B cell (primary cell): ENCODE measurements around the gene CNR1. TPM values are rescaled to one million over a fixed set of nuclear protein-coding genes. Genes with fewer than 3 reads are reported as not detected.

ENCODE experiments used
- ATAC-seq: fragments of 200-7000 bp; cut with Tn5 transposase; one replicate; pipeline ENCODE4 v1.10.0; 2021; ENCODE audit warnings: low read depth, mild to moderate bottlenecking, moderate number of reproducible peaks, moderate library complexity
- CTCF ChIA-PET: fragments of 350-600 bp; sonication (Branson Sonifier 250); formaldehyde crosslinking; loops from one replicate; lab custom pipeline; 2021; ENCODE audit warnings: antibody characterized with exemption, inconsistent platforms; lab: Charles Lee
- POLR2A ChIA-PET: fragments of 350-600 bp; sonication (Branson Sonifier 250); formaldehyde crosslinking; loops from one replicate; lab custom pipeline; 2021; ENCODE audit warnings: antibody characterized with exemption; lab: Charles Lee
- DNase-seq: peaks from one replicate; pipeline ENCODE4 v3.0.0; 2013
- H2AFZ ChIP-seq: 2 replicates; pipeline ENCODE4 v1.6.1; 2012; ENCODE audit warnings: mild to moderate bottlenecking, low read depth, low read length; ENCODE audit not compliant: insufficient read depth, poor library complexity, severe bottlenecking
- H3K27ac ChIP-seq, 2 donors: 1 replicate in 1 of 2; 2 replicates in 1 of 2; pipeline ENCODE4 v1.5.1; 2012 to 2013; ENCODE audit warnings: low read length in 2 of 2, mild to moderate bottlenecking in 2 of 2, moderate library complexity in 1 of 2
- H3K27me3 ChIP-seq, 4 experiments: fragments of 200-600 bp in 1 of 4; sonication (generic) in 1 of 4; replicated peaks in 1 of 4; 1 replicate in 2 of 4; 2 replicates in 2 of 4; pipeline versions ENCODE4 v1.6.1 to v1.7.0; 2013 to 2016; ENCODE audit warnings: low read length in 3 of 4, mild to moderate bottlenecking in 2 of 4, mixed read lengths in 1 of 4, moderate library complexity in 1 of 4; ENCODE audit not compliant: insufficient read depth in 4 of 4, control insufficient read depth in 3 of 4; ENCODE audit errors: control extremely low read depth in 1 of 4
- H3K36me3 ChIP-seq, 2 experiments: replicated peaks in 1 of 2; 1 replicate in 1 of 2; 2 replicates in 1 of 2; pipeline versions ENCODE4 v1.6.1 to v1.7.1; 2013; ENCODE audit warnings: low read length in 1 of 2; ENCODE audit not compliant: insufficient read depth in 2 of 2, control insufficient read depth in 1 of 2; ENCODE audit errors: control extremely low read depth in 1 of 2, extremely low read depth in 1 of 2
- H3K4me1 ChIP-seq, 2 donors: fragments of 200-600 bp in 1 of 2; sonication (generic) in 1 of 2; 1 replicate in 1 of 2; 2 replicates in 1 of 2; pipeline versions ENCODE4 v1.5.1 to v1.6.1; 2013 to 2017; ENCODE audit warnings: low read length in 2 of 2; ENCODE audit not compliant: control insufficient read depth in 2 of 2, insufficient read depth in 2 of 2
- H3K4me2 ChIP-seq: replicated peaks from 2 replicates; pipeline ENCODE3; 2012; ENCODE audit warnings: mild to moderate bottlenecking, low read depth, low read length; ENCODE audit not compliant: poor library complexity, severe bottlenecking
- H3K4me3 ChIP-seq, 5 experiments: fragments of 200-600 bp in 1 of 5; sonication (generic) in 1 of 5; 1 replicate in 3 of 5; 2 replicates in 2 of 5; pipeline versions ENCODE4 v1.5.1 to v1.7.0; 2011 to 2016; ENCODE audit warnings: low read length in 4 of 5, mild to moderate bottlenecking in 4 of 5, low read depth in 2 of 5, control low read depth in 1 of 5, moderate library complexity in 1 of 5; ENCODE audit not compliant: insufficient read depth in 1 of 5; ENCODE audit errors: control extremely low read depth in 1 of 5, extremely low read depth in 1 of 5
- H3K79me2 ChIP-seq: fragments of 200-600 bp; sonication (generic); one replicate; pipeline ENCODE4 v1.6.0; 2016; ENCODE audit warnings: low read length; ENCODE audit not compliant: control insufficient read depth, insufficient read depth
- H3K9ac ChIP-seq: fragments of 200-600 bp; sonication (generic); 2 replicates; pipeline ENCODE4 v1.6.1; 2017; ENCODE audit warnings: mild to moderate bottlenecking, low read length, moderate library complexity
- H3K9me3 ChIP-seq, 3 donors: one replicate each; pipeline versions ENCODE4 v1.6.1 to v1.7.1; 2013; ENCODE audit warnings: low read length in 2 of 3; ENCODE audit not compliant: control insufficient read depth in 2 of 3, insufficient read depth in 1 of 3; ENCODE audit errors: control extremely low read depth in 1 of 3
- H4K20me1 ChIP-seq: 2 replicates; pipeline ENCODE4 v1.6.0; 2012; ENCODE audit warnings: mild to moderate bottlenecking, low read length; ENCODE audit not compliant: insufficient read depth, control insufficient read depth, poor library complexity, severe bottlenecking
- H3K27ac Mint-ChIP-seq: one replicate; pipeline ENCODE4 v1.8.0; 2021; ENCODE audit warnings: mixed read lengths
- H3K27me3 Mint-ChIP-seq: one replicate; pipeline ENCODE4 v1.8.0; 2021; ENCODE audit warnings: mixed read lengths
- H3K4me1 Mint-ChIP-seq: one replicate; pipeline ENCODE4 v1.8.0; 2021; ENCODE audit warnings: mixed read lengths
- H3K4me3 Mint-ChIP-seq: one replicate; pipeline ENCODE4 v1.8.0; 2021; ENCODE audit warnings: mixed read lengths
- H3K9me3 Mint-ChIP-seq: one replicate; pipeline ENCODE4 v1.8.0; 2022; ENCODE audit warnings: mixed read lengths; ENCODE audit not compliant: insufficient read depth
- EZH2 ChIP-seq: IDR thresholded peaks from 2 replicates; pipeline ENCODE4 v1.6.1; 2012; ENCODE audit warnings: borderline replicate concordance, low read depth, mild to moderate bottlenecking, moderate library complexity, low read length; ENCODE audit not compliant: insufficient read depth, poor library complexity, severe bottlenecking
- WGBS: methylation state at CpG from one replicate; pipeline ENCODE4 v1.1.5; 2013; ENCODE audit warnings: missing lambda C conversion rate; ENCODE audit not compliant: insufficient coverage; 5-methylcytosine and 5-hydroxymethylcytosine counted together
- intact Hi-C: fragments of 100-400 bp; cut with micrococcal nuclease; formaldehyde crosslinking; loops from one replicate; pipeline ENCODE4 v1.10.0; 2022
- polyA plus RNA-seq: library from polyadenylated mRNA; depleted of rRNA; stranded (reverse); fragments of >200 nt; gene quantifications from 2 replicates; pipeline ENCODE4 v1.2.3, GENCODE V29; 2012
- total RNA-seq, 2 donors: library from RNA; stranded (reverse); fragments of 120-200 nt in 1 of 2; gene quantifications; 1 replicate in 1 of 2; 2 replicates in 1 of 2; pipeline versions ENCODE4 v1.2.3 to v1.2.4, GENCODE V29; 2013 to 2022
- TF ChIP-seq, protein P1 (sequence below): fragments of 200-600 bp; IDR thresholded peaks from one replicate; pipeline ENCODE4 v1.8.0; 2022; ENCODE audit warnings: antibody characterized with exemption, mild to moderate bottlenecking

The CNR1 gene
- total and polyA plus RNA-seq, 2 donors (not counting 1 experiment from before 2014, with no cell fraction given), result 8.9 to 28.9 TPM

- ATAC-seq, result no peak
- CTCF ChIA-PET, result interaction anchor here (1.0 to 1.7 kb wide), 3 partner anchors 9 to 636 kb away, joined by 3 to 4 read pairs (median 4); no protein-coding TSS in a partner anchor
- no peak overlapping the region for H3K27ac ChIP-seq
Observed at GRCh38 chr6:88144637-88145297, 21.4 kb downstream of the CNR1 start.

More at GRCh38 chr6:88144637-88145297, 21.4 kb downstream of the CNR1 start:
- no peaks in the 10 kb centered on the region for H3K27me3 Mint-ChIP-seq
- H3K79me2 ChIP-seq, result no peaks in the 10 kb centered on the region
- peak overlapping the region; percentile 57 for H3K27ac Mint-ChIP-seq
- 96% methylated on average over 19 of the region's 20 CpGs for WGBS
- intact Hi-C loops, result loop anchor here (5.0 kb wide), 1 partner anchor 387 kb away; no protein-coding TSS in a partner anchor
- H3K4me1 ChIP-seq, result peaks cover 39 to 41% of the 10 kb centered on the region in 2 donors
- DNase-seq, result peak; percentile 18
- H3K4me2 ChIP-seq, result no peak overlapping the region
- no peak overlapping the region for H3K4me3 Mint-ChIP-seq
- peaks cover 46% of the 10 kb centered on the region for H3K4me1 Mint-ChIP-seq
- no peak overlapping the region for H3K4me3 ChIP-seq
- H3K36me3 ChIP-seq, result no peaks in the 10 kb centered on the region
- no peak overlapping the region for H2AFZ ChIP-seq
- H3K27me3 ChIP-seq, result no peaks in the 10 kb centered on the region
- TF ChIP-seq, protein P1, sequence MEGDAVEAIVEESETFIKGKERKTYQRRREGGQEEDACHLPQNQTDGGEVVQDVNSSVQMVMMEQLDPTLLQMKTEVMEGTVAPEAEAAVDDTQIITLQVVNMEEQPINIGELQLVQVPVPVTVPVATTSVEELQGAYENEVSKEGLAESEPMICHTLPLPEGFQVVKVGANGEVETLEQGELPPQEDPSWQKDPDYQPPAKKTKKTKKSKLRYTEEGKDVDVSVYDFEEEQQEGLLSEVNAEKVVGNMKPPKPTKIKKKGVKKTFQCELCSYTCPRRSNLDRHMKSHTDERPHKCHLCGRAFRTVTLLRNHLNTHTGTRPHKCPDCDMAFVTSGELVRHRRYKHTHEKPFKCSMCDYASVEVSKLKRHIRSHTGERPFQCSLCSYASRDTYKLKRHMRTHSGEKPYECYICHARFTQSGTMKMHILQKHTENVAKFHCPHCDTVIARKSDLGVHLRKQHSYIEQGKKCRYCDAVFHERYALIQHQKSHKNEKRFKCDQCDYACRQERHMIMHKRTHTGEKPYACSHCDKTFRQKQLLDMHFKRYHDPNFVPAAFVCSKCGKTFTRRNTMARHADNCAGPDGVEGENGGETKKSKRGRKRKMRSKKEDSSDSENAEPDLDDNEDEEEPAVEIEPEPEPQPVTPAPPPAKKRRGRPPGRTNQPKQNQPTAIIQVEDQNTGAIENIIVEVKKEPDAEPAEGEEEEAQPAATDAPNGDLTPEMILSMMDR, result no peak
- TF ChIP-seq EZH2, result no peak
- no peaks in the 10 kb centered on the region for H4K20me1 ChIP-seq
- POLR2A ChIA-PET, result no interaction called here
- no peak overlapping the region for H3K9ac ChIP-seq
- H3K9me3 Mint-ChIP-seq, result no peaks in the 10 kb centered on the region
- peaks cover 0 to 4% (median 0%) of the 10 kb centered on the region in 3 donors for H3K9me3 ChIP-seq
